ENCODE data around the gene KCNRG.
"Not testable (repeated sequence)": the region's sequence is repeated elsewhere in the genome, so short reads cannot be mapped to it uniquely, and the experiment has no call there.

Gene KCNRG, protein sequence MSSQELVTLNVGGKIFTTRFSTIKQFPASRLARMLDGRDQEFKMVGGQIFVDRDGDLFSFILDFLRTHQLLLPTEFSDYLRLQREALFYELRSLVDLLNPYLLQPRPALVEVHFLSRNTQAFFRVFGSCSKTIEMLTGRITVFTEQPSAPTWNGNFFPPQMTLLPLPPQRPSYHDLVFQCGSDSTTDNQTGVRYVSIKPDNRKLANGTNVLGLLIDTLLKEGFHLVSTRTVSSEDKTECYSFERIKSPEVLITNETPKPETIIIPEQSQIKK

DNA sequence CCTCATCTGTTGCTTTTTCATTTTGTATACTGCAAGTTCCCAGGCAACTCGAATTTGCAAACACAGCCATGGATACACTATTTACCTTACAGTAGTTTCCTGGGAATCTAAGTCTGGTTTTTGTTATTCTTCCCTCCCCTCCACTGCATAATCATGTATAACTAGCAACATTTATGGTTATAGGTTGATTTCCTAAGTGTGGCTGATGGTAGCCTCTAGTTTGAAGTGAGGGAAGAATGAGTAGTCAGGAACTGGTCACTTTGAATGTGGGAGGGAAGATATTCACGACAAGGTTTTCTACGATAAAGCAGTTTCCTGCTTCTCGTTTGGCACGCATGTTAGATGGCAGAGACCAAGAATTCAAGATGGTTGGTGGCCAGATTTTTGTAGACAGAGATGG, at the start of gene KCNRG:
KCNRG (plus strand) TSS at position 187 of the 400 bp plus-strand sequence; CDS start at position 237, 50 bp downstream.
- FAIRE-seq (no peak), DNase-seq (ENCODE audit: low spot score) (no peak)

DNA sequence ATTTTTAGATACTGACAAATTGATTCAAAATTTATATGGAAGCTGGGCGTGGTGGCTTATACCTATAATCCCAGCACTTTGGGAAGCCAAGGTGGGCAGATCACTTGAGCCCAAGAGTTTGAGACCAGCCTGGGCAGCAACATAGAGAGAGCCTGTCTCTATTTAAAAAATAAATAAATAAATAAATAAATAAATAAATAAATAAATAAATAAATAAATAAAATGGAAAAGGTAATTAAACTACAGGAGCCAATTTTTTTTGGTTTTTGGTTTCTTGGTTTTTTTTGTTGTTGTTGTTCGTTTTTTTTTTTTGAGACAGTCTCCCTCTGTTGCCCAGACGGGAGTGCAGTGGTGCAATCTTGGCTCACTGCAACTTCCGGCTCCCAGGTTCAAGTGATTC, 47.8 kb upstream of the KCNRG start:
- FAIRE-seq (no peak), DNase-seq (ENCODE audit: low spot score) (no peak)

DNA sequence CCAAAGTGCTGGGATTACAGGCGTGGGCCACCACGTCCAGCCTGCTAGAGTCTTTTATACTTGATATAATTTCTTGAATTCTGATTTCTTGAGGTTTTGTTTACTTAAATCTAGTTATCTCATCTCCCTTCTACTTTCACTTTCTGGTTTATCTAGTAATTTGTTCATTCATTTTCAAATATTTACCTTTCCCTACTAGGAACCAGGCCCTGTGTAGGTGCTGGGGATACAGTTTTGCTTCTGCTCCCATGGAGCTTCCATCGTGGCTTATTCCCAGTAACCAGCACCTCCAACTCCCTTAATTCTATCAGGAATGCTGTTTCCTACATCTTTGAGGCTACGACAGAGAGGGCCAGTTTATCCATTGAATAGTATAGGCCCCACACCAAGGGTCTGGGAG, 42.5 kb upstream of the KCNRG start:
- no peak for FAIRE-seq

DNA sequence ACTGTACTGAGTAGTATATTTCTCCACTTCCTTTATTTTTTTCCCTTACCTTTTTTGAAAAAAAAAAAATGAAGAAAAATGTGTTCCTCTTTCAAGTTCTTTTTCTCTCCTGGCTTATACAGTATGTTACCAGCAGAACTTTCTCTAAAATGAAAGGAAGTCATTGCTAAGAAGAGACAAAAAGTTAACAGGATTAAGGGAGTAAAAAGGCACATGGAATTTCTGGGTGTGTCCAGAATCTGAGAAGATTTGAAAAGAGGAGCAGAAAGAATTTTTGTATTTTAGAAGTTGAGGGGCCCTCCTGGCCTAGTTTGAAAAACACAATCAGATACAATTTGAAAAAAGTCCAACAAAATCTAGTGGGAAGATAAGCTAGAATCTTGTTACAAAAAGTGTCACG, 39.4 kb upstream of the KCNRG start:
- no peak for FAIRE-seq
- no peak for DNase-seq (ENCODE audit: low spot score)

More for the DNA sequence above, 42.5 kb upstream of the KCNRG start:
- DNase-seq (ENCODE audit: low spot score), result no peak

DNA sequence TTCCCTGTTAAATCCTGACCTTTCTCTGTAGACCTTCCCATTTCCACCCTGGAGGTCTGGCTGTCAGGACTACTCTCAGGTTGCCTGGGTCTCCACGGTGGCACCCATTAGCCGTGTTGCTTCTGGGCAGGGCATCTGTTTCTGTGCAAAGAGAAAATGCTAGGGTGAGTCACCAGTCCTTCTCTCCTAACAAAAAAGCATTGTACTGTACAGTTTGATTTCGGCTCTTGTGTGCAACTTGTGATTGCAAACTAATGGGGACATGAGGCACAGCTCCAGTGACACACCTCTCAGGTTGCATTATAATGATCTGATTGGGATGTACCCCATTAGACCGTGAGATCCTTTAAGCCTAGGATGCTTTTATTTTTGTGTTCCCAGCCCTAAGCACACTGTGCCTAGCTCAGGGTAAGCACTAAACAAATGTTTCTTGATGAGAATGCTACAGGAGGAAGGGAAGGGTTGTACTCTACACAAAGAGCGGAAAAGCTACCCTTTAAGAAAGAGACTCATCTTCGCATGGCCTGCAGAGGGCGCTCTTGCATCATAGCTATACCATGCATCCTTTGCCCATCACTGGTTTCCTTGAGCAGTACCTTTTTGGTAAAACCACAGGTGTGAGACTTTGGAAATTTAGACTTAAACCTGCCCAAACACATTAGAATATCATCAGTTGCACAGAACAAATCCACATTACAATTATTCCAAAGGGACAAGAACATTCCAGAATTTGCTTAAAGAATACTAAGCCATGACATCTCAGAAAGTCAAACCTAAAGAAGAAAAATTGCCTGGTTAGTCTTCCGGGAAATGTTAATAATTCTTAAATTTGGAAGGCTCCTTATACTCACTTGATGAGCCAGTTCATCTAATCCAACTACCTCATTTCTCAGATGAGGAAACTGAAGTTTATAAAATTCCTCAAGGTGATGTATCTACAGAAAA, 38.7 kb upstream of the KCNRG start:
- DNase-seq (ENCODE audit: low spot score) (peak; percentile 52), FAIRE-seq (no peak)

DNA sequence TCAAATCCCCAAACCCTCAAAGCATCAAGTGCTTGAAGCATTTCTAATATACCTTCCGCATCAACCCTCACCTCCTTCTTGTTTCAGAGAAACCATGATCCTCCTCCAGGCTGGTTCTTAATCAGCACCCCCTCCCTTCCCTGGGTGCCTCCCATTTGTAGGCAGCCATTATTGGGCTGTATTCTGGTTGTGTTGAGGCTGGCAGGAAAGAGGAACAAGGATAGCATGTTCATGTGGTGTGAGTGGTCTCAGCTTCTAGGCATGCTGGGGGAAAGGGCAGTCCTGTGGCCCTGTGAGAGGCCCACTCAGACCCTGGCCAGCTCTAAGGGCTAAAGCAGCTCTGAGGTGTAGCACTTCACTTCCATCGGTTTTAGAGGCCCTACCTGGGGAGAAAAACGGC, 37.3 kb upstream of the KCNRG start:
- DNase-seq (ENCODE audit: low spot score) (no peak), FAIRE-seq (no peak)

DNA sequence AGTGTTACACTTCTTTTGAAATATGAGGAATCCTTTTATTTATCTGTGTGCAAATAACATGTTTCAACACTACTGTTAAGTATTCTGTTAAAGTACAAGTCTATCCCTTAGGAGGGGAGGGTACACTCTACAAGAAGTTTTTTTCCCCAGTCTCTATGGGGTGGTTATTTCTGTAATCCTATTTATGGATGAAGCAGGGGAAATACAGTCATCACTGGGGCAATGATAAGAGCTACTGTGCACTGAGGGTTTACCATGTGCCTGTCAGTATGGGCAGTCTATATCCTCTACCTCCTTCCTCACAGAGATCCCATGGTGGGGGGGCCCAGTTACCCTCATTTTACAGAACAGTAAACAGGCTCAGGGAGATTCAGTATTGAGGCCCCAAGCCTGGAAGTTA, 35.0 kb upstream of the KCNRG start:
- DNase-seq (ENCODE audit: low spot score), result no peak
- no peak for FAIRE-seq

DNA sequence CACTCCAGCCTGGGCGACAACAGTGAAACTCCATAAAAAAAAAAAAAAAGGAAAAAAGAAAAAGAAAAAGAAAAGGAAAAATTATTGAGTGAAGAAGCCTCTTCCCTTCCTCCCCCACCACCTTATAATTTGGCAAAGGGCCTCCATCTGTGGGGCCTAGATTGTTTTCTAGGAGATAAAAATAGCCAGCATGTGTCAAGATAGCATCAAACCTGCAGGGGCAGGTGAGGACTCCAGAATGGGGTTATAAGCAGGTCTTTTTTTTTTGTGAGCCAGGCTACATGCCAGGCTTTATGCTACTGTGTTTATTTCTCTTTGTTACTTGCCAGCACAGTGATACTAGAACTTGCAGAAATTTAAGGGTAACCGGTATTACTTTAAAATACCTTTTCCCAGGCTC, 30.1 kb upstream of the KCNRG start:
- FAIRE-seq (no peak), DNase-seq (ENCODE audit: low spot score) (no peak)

DNA sequence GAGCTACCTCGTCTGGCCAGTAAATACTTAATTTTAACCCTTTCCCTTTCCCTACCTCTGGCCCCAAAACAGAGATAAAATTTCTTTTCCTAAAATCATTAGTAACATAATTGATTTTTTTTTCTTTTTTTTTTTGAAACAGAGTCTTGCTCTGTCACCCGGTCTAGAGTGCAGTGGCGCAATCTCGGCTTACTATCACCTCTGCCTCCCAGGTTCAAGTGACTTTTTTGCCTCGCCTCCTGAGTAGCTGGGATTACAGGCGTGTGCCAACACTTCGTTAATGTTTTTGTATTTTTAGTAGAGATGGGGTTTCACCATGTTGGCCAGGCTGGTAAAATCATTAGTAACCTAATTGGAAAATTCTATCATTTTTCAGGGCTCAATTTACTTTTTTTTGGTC, 28.8 kb upstream of the KCNRG start:
- FAIRE-seq (no peak), DNase-seq (ENCODE audit: low spot score) (no peak)

DNA sequence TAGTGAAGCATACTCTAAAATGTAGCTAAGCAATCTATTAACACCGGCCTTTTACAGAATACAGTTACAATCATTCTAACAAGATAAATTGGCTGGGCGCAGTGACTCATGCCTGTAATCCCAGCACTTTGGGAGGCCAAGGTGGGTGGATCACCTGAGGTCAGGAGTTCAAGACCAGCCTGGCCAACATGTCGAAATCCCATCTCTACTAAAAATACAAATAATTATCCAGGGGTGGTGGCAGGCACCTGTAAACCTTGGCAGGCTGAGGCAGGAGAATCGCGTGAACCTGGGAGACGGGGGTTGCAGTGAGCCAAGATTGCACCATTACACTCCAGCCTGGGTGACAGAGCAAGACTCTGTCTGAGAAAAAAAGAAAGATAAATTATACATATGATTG, 24.6 kb upstream of the KCNRG start:
- not testable (repeated sequence) for FAIRE-seq; DNase-seq (ENCODE audit: low spot score)

DNA sequence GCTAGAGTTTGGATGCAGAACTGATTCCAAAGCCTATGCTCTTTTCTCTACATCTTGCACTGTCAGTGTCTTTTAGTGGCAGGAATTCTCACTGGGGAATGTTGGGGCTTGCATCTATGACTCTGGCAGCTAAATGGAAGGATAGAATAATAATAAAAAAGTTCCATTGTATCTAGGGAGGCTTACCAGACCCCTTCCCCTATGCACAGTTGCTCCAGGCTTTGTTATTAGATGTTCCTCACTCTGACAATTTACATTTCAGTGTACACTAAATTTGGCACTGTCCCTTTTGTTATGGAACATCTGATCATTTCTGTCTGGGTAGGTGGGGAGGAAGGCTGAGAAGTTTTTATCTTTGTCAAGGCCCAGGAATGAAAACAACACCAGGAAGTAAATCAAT, 22.1 kb upstream of the KCNRG start:
- no peak for FAIRE-seq

DNA sequence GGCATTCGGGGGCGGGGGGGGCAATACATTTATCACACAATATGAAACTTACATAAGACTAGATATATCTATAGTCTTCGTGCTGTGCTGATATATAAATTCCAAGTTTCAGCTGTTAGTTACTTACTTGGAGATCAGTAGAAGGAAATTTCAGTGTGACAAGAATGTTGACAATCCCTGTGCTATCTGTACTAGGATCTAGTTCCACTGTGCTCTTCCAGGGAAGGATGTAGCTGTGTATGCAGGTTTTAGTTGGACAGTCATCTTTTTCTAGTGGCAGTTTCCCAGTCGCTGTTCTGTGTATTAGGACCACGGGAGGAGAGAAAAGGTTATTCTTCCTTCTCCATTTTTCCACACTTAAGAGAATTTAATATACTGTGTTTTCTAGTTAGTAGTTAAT, 21.6 kb upstream of the KCNRG start:
- no peak for DNase-seq (ENCODE audit: low spot score)
- FAIRE-seq, result no peak

More for the DNA sequence above, 22.1 kb upstream of the KCNRG start:
- DNase-seq (ENCODE audit: low spot score), result no peak

DNA sequence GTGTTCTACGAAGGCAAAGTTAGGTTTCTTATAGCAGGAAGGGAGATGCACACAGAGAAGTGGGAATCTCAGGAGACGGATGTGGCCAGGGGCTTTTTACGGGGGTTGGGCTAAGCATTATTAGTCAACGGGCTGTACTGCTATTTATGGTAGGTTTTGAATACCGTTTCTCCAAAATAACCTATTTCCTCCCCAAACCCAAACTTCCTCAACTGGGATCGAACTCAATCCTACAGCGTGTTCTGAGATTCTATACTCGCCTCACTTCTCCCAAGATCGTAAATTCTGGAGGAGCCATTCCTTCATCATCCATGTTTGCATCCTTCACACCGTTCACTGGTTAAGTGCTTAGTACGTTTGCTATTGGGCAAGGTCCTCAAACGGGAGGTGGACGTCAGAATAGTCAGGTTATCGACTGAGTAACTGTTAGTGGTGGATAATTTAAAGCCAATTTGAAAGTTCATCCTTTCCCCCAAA, 19.6 kb upstream of the KCNRG start:
- FAIRE-seq (no peak), DNase-seq (ENCODE audit: low spot score) (no peak)

DNA sequence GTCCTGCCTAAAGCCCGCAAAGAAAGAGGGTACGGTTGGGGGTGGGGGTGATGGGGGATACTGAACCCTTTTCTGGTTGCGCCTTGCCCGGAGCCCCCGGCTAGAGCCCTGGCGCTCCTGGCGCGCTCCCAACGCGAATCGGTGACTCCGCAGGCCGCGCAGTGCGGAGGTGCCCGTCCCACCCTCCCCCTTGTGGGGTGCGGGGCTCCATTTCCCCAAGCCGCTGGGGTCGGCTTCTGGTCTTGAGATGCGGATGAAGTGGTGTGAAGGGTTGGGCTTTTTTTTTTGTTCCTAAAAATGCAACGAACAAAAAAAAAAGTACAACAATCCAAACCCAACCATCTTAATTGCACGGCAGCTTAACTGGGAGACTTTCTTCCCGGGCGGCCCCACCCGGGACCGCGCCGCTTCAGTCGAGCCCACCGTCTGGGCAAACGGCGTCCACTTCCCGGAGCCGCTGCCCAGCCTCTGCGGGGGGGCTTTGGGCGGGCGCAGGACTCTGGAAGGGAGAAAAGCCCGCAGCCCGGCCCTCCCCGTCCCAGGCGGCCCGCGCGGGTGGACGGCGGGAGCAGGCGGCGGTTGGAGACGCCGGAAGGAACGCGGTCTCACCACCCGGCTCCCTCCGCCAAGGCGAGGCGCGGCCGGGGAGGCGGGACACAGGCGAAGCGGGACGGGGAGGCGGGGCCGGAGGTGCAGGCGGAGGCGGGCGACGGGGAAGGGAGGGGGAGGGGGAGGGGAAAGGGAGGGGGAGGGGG, 18.9 kb upstream of the KCNRG start:
- FAIRE-seq (peak; percentile 52), DNase-seq (ENCODE audit: low spot score) (peak; percentile 86)

DNA sequence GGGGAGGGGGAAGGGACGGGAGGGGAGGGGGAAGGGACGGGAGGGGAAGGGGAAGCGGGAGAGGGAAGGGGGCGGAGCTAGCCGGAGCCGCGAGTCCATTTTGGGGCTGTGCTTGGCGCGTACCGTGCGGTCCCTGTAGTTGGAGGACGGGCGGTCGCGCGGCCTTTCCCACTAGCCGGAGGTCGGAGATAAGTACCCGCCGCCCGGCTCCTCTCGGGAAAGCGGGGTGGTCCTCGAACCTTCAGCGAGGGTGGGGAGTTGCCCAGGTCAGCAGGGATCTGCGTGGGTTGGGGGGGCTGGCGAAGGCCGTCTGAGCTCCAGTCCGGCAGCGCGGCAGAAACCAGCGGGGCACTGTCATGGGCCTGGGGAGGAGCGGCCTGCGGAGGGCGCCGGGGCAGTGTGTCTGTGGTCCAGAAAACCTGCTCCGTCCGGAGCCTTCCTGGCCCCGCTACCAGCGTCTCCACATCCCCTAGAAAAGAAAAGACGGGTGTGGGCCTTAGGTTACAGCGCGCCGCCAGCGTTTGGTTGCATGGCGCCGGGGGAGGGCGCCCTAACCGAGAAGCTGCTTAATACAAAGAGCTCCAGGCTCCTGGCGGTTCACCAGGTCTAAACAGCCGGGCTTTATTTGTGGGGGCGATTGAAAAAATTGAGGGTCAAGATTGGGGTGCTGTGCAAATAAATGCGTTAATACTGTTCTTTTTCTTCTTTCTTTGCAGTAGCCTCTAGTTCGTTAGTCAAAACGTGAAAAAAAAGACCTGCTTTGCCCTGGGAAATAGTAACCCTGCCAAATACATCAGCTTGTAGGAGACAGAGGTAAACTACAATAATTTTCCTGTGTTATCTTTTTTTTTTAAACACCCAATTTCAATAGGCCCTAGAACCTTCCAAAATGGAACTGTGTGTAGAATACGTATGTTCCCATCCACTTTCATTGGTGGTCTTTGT, 18.0 kb upstream of the KCNRG start, which contains the start of gene TRIM13:
TRIM13 (plus strand) TSS at position 92 of the 945 bp plus-strand sequence. CDS start 14,899 bp downstream, outside the sequence.
- DNase-seq (ENCODE audit: low spot score), result peak; percentile 75
- FAIRE-seq, result no peak

DNA sequence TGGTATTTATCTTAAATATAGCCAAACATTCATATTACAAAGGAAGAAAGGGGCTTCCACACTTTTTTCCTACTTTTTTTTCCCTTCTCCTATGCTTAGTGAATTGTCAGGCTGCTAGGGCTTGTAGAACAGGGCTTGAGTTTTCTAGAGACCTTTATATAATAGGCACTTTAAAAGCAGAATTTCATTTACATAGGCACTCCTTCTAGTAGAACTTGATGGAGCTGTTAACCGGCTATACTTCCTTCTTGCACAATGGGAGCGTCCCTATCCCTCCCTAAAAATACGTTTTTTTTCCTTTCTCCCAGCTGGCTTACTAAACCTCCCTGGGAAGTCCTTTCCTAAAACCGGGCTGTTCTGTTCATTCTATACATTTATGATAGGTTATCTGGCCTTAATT, 17.3 kb upstream of the KCNRG start:
- DNase-seq (ENCODE audit: low spot score), result no peak
- no peak for FAIRE-seq

DNA sequence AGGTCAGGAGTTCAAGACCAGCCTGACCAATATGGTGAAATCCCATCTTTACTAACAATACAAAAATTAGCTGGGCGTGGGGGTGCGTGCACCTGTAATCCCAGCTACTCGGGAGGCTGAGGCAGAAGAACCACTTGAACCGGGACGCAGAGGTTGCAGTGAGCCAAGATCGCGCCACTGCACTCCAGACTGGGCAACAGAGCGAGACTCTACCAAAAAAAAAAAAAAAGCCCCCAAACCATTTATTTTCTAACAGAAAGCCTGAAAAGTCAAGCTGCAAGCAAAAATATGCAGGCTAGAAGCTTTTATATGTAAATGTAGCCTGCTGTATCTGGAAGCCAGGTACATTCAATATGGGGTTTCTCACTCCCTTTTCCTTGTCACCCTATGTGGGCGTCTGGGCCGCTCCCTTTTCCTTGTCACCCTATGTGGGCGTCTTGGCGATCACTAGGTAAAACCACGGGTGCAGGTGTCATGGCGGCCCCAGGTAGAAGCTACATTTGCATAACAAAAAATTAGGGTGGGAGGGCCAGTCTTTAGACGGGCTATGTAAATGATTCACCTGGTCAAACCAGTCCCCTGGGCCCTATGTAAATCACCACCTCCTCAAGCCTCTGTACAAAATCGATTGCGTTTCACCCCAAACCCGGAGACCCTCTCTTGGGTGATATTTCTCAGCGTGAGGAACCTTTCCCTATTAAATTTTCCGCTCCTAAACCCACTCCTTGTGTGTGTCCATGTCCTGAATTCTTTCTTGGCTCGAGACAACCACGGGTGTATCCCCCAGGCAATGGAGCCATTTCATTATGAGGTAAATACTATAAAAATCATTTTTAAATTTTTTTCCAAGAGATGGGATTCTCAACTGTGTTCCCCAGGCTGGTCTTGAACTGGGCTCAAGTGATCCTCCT, 16.3 kb upstream of the KCNRG start:
- FAIRE-seq (no peak), DNase-seq (ENCODE audit: low spot score) (no peak)

DNA sequence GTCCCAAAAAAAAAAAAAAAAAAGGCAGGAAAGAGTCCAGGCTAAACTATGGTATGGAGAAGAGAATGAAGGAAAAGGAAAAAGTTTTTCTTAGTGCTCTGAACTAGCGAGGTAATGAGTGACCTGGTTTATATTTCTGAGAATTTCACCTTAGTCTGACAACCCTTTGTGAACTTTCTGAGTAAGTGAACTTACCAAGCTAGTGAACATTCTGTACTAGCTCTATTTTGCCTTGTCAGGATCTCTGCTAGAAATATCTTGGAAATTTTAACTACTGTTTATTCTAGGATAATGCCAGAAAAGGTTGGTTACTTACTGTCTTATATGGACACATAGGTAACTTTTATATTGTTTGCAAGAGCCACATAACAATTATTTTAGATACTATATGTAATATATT, 14.0 kb upstream of the KCNRG start:
- FAIRE-seq (no peak), DNase-seq (ENCODE audit: low spot score) (no peak)

DNA sequence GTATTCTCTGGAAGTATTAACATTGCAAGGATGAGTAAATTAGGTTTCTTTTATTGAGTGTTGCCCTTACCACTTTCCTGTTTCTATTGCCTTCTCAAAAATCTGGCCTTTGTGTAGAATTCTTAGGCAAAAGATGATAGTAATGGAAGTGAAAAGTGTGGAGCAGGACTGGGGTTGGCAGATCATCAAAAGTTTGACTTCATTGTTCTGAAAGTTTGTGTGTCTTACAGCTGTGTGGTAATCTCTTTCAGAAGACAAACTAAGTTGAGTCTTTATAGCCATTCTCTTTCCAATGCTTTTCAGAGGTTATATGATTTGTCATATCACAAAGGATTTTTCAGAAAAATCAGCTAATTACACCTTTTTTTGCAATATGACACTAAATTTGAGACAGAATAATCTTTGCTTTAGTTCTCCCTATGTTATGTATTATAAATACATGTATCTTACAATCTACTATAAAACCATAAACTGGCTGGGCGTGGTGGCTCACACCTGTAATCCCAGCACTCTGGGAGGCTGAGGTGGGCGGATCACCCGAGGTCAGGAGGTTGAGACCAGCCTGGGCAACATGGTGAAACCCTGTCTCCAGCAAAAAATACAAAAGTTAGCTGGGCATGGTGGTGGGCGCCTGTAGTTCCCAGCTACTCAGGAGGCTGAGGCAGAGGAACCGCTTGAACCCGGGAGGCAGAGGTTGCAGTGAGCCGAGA, 8.7 kb upstream of the KCNRG start:
- DNase-seq (ENCODE audit: low spot score) (no peak), FAIRE-seq (no peak)
